GM21367 (cell line): Measurements from ENCODE around the gene TYRO3.
"Not testable (repeated sequence)": the region's sequence is repeated elsewhere in the genome, so short reads cannot be mapped to it uniquely, and the experiment has no call there.

Experiments used
- ATAC-seq: cut with Tn5 transposase; IDR thresholded peaks from one replicate; pipeline ENCODE4 v1.9.1; 2021; ENCODE audit not compliant: unreplicated experiment

TYRO3 gene

DNA sequence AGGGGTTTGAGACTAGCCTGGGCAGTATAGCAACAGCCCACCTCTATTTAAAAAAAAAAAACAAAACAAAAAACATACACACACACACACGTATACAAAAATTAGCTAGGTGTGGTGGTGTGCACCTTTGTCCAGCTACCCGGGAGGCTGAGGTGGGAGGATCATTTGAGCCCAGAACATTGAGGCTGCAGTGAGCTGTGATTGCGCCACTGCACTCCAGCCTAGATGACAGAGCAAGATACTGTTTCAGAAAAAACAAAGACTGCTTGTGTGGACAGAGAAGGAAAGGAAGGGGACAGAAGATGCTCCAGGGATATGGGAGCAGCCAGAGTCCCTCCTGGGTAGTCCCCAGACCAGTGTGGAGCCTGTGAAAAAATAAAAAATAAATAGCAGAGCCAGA is 12.9 kb downstream of the TYRO3 start:
- ATAC-seq: no peak

DNA sequence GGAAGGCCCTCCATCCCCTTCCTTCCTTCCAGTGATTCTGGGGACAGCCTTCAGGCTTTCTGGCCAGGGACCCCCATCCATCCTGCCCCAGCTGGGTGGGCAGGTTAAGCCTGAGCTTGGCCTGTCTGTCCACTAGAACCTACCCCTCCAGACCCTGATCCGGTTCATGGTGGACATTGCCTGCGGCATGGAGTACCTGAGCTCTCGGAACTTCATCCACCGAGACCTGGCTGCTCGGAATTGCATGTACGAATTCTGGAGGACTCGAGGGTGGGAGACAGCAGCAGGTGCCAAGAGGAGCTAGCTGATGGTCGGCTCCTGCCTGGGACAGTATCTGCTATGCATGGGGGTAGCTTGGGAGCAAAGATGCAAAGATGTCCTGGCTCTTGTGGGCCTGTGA is 13.9 kb downstream of the TYRO3 start:
- no peak for ATAC-seq

DNA sequence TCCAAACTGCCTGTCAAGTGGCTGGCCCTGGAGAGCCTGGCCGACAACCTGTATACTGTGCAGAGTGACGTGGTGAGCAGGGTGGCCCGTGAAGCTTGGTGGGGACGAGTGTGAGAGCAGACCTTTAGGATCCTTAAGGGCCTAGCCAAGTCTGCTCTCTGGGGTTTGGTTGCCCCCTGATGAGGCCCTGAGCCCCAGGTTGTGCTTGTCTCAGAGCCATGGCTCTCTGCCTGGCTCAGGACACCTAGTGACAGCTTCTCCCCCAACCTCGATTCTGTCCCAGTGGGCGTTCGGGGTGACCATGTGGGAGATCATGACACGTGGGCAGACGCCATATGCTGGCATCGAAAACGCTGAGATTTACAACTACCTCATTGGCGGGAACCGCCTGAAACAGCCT is 14.4 kb downstream of the TYRO3 start:
- no peak for ATAC-seq

DNA sequence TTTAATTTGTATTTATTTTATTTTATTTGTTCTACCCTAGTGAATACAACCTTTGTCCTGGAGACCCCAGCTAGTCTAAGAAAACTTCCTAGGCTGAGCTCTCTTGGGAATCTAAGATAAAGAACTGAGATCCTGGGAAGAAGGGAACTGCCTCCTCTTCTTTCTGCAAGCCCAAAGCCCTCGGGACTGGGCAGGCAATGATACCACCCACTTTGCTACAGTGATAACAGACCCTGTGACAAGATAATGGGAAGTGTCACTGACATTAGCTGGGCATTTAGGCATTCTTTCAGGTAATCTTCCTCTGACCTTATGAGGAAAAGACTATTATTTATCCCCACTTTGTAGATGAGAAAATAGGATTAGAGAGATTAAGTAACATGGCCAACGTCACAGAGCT is 15.1 kb downstream of the TYRO3 start:
- no peak for ATAC-seq

DNA sequence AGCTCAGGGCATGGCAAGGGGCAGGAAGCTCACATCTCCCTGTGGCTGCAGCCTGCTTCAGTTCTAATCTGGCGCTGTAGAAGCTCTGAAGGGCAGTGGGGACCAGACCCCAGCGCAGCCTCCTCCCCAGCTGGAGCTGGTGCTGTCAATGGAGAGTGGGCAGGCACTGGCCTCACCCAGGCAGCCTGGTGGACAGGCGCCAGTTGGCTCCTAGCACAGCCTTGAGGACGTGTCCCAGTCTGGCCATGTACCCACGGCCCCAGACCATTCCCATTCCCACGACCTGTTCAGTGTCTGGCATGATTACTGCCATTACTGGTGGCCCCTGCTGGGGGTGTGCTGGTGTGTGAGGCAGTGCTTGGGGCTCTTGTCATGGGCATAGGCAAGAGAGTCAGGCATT is 16.3 kb downstream of the TYRO3 start:
- no peak for ATAC-seq

DNA sequence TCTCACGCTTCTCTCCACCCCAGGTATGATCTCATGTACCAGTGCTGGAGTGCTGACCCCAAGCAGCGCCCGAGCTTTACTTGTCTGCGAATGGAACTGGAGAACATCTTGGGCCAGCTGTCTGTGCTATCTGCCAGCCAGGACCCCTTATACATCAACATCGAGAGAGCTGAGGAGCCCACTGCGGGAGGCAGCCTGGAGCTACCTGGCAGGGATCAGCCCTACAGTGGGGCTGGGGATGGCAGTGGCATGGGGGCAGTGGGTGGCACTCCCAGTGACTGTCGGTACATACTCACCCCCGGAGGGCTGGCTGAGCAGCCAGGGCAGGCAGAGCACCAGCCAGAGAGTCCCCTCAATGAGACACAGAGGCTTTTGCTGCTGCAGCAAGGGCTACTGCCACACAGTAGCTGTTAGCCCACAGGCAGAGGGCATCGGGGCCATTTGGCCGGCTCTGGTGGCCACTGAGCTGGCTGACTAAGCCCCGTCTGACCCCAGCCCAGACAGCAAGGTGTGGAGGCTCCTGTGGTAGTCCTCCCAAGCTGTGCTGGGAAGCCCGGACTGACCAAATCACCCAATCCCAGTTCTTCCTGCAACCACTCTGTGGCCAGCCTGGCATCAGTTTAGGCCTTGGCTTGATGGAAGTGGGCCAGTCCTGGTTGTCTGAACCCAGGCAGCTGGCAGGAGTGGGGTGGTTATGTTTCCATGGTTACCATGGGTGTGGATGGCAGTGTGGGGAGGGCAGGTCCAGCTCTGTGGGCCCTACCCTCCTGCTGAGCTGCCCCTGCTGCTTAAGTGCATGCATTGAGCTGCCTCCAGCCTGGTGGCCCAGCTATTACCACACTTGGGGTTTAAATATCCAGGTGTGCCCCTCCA is 19.1 kb downstream of the TYRO3 start:
- no peak for ATAC-seq

DNA sequence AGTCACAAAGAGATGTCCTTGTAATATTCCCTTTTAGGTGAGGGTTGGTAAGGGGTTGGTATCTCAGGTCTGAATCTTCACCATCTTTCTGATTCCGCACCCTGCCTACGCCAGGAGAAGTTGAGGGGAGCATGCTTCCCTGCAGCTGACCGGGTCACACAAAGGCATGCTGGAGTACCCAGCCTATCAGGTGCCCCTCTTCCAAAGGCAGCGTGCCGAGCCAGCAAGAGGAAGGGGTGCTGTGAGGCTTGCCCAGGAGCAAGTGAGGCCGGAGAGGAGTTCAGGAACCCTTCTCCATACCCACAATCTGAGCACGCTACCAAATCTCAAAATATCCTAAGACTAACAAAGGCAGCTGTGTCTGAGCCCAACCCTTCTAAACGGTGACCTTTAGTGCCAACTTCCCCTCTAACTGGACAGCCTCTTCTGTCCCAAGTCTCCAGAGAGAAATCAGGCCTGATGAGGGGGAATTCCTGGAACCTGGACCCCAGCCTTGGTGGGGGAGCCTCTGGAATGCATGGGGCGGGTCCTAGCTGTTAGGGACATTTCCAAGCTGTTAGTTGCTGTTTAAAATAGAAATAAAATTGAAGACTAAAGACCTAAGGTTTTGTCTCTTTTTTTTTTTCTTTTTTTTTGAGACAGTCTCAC is 19.8 kb downstream of the TYRO3 start:
- no peak for ATAC-seq

DNA sequence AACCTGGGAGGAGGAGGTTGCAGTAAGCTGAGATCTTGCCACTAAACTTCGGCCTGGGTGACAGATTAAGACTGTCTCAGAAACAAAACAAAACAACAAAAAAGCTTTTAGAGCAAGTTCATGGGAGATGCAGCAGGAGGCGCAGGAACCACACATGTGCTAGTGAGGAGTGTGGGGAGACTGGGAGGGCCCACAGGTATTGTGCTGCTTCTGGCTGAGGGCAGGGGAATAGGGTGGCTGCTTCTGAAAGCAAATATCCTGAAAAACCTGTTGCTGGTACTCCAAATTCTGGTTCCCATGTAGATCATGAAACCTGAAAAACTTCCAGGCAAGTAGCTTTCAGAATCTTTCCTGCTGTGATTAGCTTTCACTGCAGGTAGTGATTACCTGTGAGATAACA is 22.1 kb downstream of the TYRO3 start:
- ATAC-seq: no peak

DNA sequence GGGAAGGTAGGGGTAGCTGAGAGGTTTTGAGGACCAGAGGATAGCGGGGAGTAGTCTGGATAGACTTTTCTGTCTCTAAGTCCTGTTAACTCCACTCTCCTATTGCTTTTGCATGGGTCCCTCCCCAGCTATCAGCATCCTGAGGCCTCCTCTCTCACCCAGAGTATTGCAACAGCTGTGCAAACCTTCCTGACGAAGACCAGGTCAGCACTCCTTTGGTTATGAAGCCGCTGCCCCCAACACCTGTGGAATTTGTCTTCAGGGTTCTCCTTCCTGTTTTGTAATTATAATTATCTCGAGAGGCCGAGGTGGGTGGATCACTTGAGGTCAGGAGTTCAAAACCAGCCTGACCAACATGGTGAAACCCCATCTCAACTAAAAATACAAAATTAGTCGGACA is 24.8 kb downstream of the TYRO3 start:
- ATAC-seq: no peak

DNA sequence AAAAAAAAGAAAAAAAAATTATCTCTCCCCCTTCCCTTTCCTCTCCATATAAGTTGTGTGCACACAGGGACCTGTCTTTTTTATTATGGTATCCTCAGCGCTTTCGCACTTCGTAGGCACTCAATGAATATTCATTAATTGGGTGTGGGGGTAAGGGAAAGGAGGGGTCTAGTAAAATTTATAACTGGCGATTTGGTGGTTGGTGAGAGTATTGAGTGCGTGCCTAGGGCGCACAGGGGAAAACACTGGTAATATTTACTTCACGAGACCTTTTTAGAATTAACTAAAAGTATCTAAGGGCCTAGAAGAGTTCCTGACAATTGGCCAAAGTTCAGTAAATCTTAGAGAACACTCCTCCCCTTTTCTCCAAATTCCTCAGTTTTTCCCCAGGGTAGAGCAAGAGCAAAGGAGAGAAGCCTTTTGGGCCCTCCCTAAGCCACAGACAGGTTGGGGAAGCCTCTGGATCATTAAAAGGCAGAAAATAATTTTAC is 25.7 kb downstream of the TYRO3 start:
- no peak for ATAC-seq

DNA sequence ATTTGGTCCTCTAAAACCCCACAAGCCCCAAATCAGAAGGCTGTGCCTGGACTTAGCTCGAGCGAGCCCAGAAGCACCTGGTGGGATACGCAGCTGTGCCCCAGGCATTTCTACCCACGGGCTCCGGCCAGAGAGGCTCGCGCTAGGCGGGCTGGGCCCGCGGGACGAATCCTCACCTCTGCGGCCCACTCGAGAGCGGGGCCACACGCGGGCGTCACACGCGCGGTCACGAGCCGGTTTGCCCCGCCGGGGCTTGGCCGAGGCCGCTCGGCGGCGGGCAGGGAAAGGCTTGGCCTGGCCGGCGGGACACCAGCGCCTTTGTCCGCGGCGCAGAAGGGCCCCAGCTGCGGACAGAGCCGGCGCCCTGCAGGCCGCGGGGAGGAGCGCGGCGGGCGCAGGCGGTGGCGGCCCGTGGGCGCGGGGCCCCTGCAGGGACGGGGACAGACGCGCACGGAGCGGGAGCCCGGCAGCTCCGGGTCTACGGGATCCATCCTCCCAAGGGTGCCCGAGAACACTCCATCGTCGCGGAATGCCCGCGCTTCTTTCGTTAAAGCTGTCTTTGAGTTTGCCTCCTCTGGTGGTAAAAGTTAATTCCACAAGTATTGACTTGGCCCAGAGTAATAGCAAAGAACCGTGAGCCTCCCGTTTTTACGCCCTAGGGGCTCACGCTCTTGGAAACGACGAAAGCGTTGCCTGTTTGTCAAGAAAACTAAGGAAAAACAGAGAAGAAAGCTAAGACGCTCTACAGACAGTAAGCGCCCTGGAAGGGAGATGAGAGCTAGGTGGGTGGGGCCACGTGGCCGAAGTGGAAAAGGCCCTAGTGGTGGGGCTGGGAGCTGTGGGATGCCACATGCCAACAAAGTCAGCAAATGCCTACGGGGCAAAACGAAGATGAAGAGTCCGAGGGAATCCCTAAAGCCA is 26.4 kb downstream of the TYRO3 start:
- ATAC-seq: no peak

DNA sequence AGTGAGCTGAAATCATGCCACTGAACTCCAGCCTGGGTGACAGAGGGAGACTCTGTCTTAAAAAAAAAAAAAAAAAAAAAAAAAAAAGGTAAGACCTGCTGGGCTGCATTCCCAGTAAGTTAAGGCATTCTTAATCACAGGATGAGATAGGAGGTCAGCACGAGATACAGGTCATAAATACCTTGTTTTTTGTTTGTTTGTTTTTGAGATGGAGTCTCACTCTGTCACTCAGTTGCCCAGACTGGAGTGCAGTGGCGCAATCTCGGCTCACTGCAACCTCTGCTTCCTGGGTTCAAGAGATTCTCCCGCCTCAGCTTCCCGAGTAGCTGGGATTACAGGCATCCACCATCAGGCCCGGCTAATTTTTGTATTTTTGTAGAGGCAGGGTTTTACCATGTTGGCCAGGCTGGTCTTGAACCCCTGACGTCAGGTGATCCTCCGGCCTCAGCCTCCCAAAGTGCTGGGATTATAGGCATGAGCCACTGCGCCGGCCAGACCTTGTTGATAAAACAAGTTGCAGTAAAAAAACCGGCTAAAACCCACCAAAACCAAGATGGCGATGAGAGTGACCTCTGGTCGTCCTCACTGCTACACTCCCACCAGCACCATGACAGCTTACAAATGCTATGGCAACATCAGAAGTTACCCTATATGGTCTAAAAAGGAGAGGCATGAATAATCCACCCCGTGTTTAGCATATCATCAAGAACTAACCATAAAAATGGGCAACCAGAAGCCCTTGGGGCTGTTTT is 27.7 kb downstream of the TYRO3 start:
- ATAC-seq: not testable (repeated sequence)

DNA sequence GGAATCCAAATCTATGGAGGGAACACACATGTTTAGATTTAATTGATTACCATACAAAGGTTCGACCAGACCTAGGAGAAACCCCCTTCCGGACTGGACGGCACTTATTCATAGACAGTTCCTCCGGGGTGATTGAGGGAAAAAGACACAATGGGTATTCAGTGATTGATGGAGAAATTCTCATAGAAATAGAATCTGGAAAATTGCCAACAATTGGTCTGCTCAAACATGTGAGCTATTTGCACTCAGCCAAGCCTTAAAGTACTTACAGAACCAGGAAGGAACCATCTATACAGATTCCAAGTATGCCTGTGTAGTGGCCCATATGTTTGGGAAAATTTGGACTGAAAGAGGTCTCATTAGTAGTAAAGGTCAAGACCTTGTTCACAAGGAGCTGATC is 30.0 kb downstream of the TYRO3 start:
- ATAC-seq: not testable (repeated sequence)

DNA sequence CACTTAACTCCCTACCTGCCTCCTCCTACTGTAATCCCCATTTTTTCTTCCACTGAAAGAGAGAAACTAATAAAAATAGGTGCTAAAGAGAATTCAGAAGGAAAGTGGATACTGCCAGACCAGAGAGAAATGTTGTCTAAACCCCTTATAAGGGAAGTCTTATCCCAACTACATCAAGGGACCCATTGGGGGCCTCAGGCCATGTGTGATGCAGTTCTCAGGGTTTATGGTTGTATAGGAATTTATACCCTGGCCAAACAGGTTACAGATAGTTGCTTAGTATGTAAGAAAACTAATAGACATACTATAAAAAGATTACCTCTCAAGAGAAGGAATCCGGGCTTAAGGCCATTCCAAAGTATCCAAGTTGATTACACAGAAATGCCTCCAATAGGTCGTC is 30.6 kb downstream of the TYRO3 start:
- ATAC-seq: not testable (repeated sequence)

DNA sequence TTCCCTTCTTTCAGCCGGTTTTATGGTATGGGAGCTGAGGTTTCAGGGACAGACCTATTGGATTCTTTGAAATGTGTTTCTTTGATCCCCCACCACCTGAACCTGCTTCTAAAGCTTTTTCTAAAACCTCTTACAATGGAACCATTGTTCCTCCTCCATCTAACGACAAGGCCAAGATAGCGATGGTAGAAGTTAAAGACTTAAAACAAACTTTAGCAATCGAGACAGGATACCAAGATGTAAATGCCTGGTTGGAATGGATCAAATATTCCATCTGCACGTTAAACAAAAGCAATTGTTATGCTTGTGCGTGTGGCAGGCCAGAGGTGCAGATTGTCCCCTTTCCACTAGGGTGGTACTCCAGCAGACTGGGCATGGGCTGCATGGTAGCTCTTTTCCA is 32.2 kb downstream of the TYRO3 start:
- ATAC-seq: not testable (repeated sequence)

DNA sequence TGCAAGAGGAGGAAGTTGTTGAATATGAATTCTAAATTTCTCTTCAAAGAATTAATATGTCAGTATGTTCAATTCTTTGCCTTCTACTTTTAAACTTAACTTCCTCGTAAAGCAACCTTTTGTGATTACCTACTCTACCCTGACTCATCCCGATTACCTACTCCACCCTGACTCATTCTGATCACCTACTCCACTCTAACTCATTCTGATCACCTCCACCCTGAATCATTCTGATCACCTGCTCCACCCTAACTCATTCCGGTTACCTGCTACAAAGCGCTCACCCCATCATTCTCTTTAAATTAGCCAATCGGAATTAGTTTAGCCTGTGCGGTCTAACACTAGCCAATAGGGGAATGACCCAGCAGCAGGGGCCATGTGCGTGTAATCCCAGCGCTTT is 33.7 kb downstream of the TYRO3 start:
- ATAC-seq: not testable (repeated sequence)

DNA sequence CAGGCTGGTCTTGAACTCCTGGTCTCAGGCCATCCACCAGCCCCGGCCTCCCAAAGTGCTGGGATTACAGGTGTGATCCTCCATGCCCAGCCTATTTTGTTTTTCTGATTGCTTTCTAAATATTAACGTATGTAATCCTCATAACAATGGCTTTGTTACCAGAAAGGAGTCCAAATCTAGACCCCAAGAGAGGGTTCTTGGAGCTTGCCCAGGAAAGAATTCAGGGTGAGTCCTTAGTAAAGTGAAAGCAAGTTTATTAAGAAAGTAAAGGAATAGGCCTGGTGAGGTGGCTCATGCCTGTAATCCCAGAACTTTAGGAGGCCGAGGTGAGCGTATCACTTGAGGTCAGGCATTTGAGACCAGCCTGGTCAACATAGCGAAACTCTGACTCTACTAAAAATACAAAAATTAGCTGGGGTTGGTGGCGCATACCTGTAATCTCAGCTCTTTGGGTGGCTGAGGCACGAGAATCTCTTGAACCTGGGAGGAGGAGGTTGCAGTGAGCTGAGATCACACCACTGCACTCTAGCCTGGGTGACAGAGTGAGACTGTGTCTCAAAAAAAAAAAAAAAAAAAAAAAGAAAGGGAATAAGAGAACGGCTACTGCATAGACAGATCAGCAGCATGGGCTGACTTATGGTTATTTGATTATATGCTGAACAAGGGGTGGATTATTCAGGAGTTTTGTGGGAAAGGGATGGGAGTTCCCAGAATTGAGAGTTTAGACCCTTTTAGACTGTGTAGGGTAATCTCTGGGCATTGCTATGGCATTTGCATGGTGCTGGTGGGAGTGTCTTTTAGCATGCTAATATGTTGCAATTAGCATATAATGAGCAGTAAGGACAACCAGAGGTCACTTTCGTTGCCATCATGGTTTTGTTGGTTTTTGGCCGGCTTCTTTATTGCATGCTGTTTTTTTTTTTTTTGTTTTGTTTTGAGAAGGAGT is 36.1 kb downstream of the TYRO3 start:
- no peak for ATAC-seq

DNA sequence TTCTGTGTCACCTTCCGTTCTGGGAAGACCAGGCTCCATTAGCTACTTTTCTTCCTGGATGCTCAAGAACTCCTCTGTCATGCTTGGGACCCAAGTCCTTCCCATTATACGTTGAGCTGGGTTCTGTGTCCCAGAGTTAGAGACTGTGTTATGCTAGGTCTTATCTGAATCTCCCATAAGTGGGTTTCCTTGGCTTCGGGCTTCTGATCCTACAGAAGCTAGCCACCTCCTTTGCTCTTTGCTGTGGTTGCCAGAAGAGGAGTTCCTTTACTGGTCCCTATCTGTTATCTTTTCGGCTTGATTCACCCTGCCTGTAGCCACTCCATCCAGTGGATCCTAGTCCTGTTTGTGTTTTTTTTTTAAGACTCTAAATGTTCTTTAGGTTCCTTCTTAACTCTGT is 38.0 kb downstream of the TYRO3 start:
- ATAC-seq: no peak

DNA sequence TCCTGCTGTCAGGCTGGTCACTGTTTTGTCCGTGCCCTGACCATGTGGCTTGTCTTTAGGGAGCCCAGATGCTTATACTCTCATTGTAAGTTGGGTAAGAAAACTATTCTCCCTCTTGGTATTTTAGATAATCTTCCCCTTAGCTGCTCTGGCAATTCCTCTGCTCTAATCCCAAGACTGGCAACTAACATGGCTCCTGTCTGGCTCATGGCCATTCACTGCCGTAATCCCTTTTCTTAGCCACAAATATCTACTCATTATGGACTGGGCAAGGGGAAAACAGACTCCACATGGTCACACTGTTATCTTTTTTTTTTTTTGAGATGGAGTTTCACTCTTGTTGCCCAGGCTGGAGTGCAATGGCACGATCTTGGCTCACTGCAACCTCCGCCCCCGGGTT is 38.8 kb downstream of the TYRO3 start:
- ATAC-seq: no peak

DNA sequence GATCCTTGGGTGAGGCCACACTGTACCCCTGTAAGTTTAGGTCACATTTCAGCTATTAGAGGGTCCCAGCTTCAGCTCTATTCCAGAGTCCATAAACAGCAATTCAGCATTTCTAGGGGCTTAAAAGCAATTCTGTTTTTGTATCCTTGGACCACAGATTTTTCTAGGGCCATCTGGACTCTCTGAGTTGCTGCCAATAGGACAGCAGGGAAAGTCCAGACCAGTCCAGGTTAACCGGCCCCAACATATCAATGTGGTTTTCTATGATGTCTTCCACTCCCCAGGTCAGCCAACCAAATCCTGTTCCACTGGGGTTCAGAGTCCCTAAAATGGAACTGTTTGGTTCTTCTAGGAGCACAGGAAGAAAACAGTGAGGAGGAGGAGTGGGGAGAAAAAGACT is 40.0 kb downstream of the TYRO3 start:
- no peak for ATAC-seq
